Lower leg skin (tissue), 4 donors: ENCODE measurements around the gene ABCC5. TPM values are rescaled to one million over a fixed set of nuclear protein-coding genes. Genes with fewer than 3 reads are reported as not detected.

Experiments used
- DNase-seq, 2 donors: peaks; one replicate each; pipeline ENCODE4 v3.0.0-alpha.2; 2019; ENCODE audit warnings: low spot score in 2 of 2
- H3K4me3 ChIP-seq: fragments of 200-600 bp; sonication (generic); 2 replicates; pipeline ENCODE4 v1.5.1; 2017; ENCODE audit warnings: mild to moderate bottlenecking, low read depth; ENCODE audit not compliant: poor library complexity, severe bottlenecking
- CTCF ChIP-seq, 3 donors: fragments of 450-650 bp; IDR thresholded peaks; one replicate each; pipeline ENCODE4 v1.5.1; 2016; ENCODE audit warnings: antibody characterized with exemption in 3 of 3, mild to moderate bottlenecking in 3 of 3, moderate library complexity in 2 of 3
- POLR2A ChIP-seq, 2 donors: fragments of 450-650 bp; IDR thresholded peaks; one replicate each; pipeline ENCODE4 v1.6.1; 2016 to 2017; ENCODE audit warnings: antibody characterized with exemption in 2 of 2, mild to moderate bottlenecking in 1 of 2, moderate library complexity in 1 of 2
- WGBS, 2 donors: methylation state at CpG; one replicate each; pipeline ENCODE4 v1.1.5; 2018; 5-methylcytosine and 5-hydroxymethylcytosine counted together
- intact Hi-C: fragments of 100-400 bp; cut with DNase I; formaldehyde crosslinking; loops from one replicate; pipeline ENCODE4 v1.15.0; 2023; ENCODE audit warnings: low total_unique reads
- total RNA-seq, 4 donors: library from RNA; depleted of rRNA; stranded (reverse); fragments of >200 nt; gene quantifications; one replicate each; pipeline ENCODE4 v1.1.0, GENCODE V29; 2016

ABCC5 gene
- total RNA-seq, 4 donors from 2014 or later, result 8.9 to 14.3 (median 11.9) TPM

- DNase-seq, result no peak
- no peak for TF ChIP-seq POLR2A (IDR thresholded peaks at IDR 0.05)
- TF ChIP-seq CTCF (IDR thresholded peaks at IDR 0.05), result no peak
- H3K4me3 ChIP-seq, result no peak overlapping the region
- 95 to 99% methylated on average over 3 of the region's 3 CpGs for WGBS, 2 donors
- intact Hi-C loops, result no loop called here
Measured at GRCh38 chr3:183927059-183927458, 90.6 kb downstream of the ABCC5 start.

DNA sequence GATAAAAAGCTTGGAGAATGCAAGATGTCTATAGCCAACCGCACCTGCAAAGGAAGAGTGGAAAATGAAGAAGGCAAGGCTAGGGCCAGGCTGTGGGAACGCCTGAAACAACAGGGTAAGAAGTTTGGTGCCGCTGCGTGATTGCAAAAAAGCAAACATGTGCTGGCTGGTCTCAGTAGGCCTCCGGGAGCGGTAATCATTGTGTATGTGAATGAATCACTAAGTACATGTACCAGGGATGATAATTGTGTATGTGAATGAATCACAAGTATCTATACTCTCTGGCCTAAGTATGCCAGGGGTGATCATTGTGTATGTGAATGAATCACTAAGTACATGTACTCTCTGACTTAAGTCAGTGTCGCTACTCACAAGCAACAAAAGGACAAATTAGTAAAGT lies 92.7 kb downstream of the ABCC5 start:
- peak in 1 of 2 donors; percentile 24 for DNase-seq
- 61% methylated on average over 7 of the region's 7 CpGs for WGBS, 2 donors
- no peak overlapping the region for H3K4me3 ChIP-seq
- intact Hi-C loops, result no loop called here
- no peak for TF ChIP-seq CTCF (IDR thresholded peaks at IDR 0.05)
- no peak for TF ChIP-seq POLR2A (IDR thresholded peaks at IDR 0.05)

- TF ChIP-seq CTCF (IDR thresholded peaks at IDR 0.05) (no peak), POLR2A (IDR thresholded peaks at IDR 0.05) (no peak)
- 79 to 80% methylated on average over 3 of the region's 3 CpGs for WGBS, 2 donors
- H3K4me3 ChIP-seq, result no peak overlapping the region
- DNase-seq, result no peak
- intact Hi-C loops, result no loop called here
Measured at GRCh38 chr3:183924543-183924942, 93.1 kb downstream of the ABCC5 start.

GRCh38 chr3:183922421-183922820 lies 95.3 kb downstream of the ABCC5 start:
- no peak overlapping the region for H3K4me3 ChIP-seq
- intact Hi-C loops, result no loop called here
- DNase-seq, result no peak
- TF ChIP-seq POLR2A (IDR thresholded peaks at IDR 0.05) (no peak), CTCF (IDR thresholded peaks at IDR 0.05) (no peak)
- 92 to 98% methylated on average over 4 of the region's 4 CpGs for WGBS, 2 donors

DNA sequence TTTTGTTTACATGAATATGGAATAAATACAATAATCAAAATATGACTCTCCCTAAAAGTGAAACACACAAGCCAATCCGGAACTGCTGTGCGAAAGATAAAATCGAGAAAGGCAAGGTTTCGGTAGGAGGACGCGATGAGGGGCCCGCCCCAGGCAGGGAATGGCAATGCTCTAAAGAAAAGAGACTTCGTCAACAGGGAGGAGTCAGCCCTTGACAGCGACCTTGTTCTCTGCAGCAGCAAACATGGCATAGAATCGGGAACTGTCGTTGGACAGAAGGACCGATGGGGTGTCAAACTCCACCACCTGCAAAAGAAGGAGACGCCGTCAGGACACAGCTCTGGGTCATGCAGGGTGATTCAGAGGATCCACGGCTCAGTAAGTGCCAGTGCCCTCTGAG lies 96.6 kb downstream of the ABCC5 start:
- no peak overlapping the region for H3K4me3 ChIP-seq
- intact Hi-C loops, result no loop called here
- DNase-seq, result no peak
- no peak for TF ChIP-seq CTCF (IDR thresholded peaks at IDR 0.05)
- 91 to 95% methylated on average over 15 of the region's 15 CpGs for WGBS, 2 donors

- no peak overlapping the region for H3K4me3 ChIP-seq
- 89% methylated on average over 14 of the region's 14 CpGs for WGBS, 2 donors
- intact Hi-C loops, result no loop called here
- TF ChIP-seq POLR2A (IDR thresholded peaks at IDR 0.05), result no peak
- no peak for DNase-seq
Measured at GRCh38 chr3:183920416-183920815, 97.3 kb downstream of the ABCC5 start.
